Measurements from ENCODE around the gene CYP2R1.

Gene CYP2R1

GRCh38 chr11:14924318-14924717 lies 32.3 kb upstream of the CYP2R1 start:
- no peak overlapping the region for H3K9ac ChIP-seq (ENCODE audit: low read length)
- H3K27me3 ChIP-seq (ENCODE audit: insufficient read depth, low read length) = no peaks in the 10 kb centered on the region
- no peaks in the 10 kb centered on the region for H3F3A ChIP-seq (ENCODE audit: insufficient read depth, low read length)
- no peak for TF ChIP-seq CTCF (IDR thresholded peaks at IDR 0.05; ENCODE audit: low read length)
- no peak for TF ChIP-seq EZH2 (IDR thresholded peaks at IDR 0.05; ENCODE audit: borderline replicate concordance, low read length)
- H3K79me2 ChIP-seq (ENCODE audit: insufficient read depth, low read length) = no peaks in the 10 kb centered on the region
- H3K4me2 ChIP-seq (ENCODE audit: low read length) = no peak overlapping the region
- H3K36me3 ChIP-seq (ENCODE audit: insufficient read depth, low read length) = no peaks in the 10 kb centered on the region
- H3K27ac ChIP-seq (ENCODE audit: low read depth, low read length, poor library complexity, severe bottlenecking) = no peak overlapping the region
- no peaks in the 10 kb centered on the region for H4K20me1 ChIP-seq (ENCODE audit: insufficient read depth, low read length)
- H3K9me2 ChIP-seq (ENCODE audit: low read depth, low read length) = no peaks in the 10 kb centered on the region
- no peaks in the 10 kb centered on the region for H3K4me1 ChIP-seq (ENCODE audit: insufficient read depth, low read length, severe bottlenecking)
- no peaks in the 10 kb centered on the region for H3K9me3 ChIP-seq (ENCODE audit: low read length)
- H2AFZ ChIP-seq (ENCODE audit: low read length) = no peak overlapping the region
- no peak overlapping the region for H3K4me3 ChIP-seq (ENCODE audit: low read depth, low read length, poor library complexity, severe bottlenecking)

DNA sequence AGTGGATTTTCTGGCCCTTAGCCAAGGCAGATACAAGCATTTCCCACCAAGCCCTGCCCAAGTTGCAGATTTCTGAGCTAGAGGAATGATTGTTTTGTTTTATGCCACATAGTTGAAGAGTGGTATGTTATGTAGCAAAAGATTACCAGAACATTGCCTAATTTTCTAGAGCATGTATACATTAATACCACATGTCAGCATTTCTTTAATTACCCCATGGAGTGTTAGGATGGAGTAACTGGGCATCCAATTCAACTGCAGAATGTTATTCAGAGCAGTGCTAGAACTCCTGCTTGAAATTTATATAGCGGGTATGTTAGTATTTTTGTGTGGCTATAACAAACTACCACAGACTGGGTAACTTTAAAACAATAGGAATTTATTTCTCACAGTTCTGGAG lies 24.4 kb upstream of the CYP2R1 start:
- no peak for TF ChIP-seq EZH2 (IDR thresholded peaks at IDR 0.05; ENCODE audit: borderline replicate concordance, low read length)
- TF ChIP-seq CTCF (IDR thresholded peaks at IDR 0.05; ENCODE audit: low read length) = no peak

GRCh38 chr11:14914536-14914935 lies 22.5 kb upstream of the CYP2R1 start:
- H3K4me3 ChIP-seq (ENCODE audit: low read depth, low read length, poor library complexity, severe bottlenecking) = no peak overlapping the region
- no peaks in the 10 kb centered on the region for H4K20me1 ChIP-seq (ENCODE audit: insufficient read depth, low read length)
- no peak overlapping the region for H3K4me2 ChIP-seq (ENCODE audit: low read length)
- no peaks in the 10 kb centered on the region for H3K79me2 ChIP-seq (ENCODE audit: insufficient read depth, low read length)
- no peak overlapping the region for H2AFZ ChIP-seq (ENCODE audit: low read length)
- H3K9me3 ChIP-seq (ENCODE audit: low read length) = no peaks in the 10 kb centered on the region
- H3K9me2 ChIP-seq (ENCODE audit: low read depth, low read length) = no peaks in the 10 kb centered on the region
- no peak overlapping the region for H3K27ac ChIP-seq (ENCODE audit: low read depth, low read length, poor library complexity, severe bottlenecking)
- H3K36me3 ChIP-seq (ENCODE audit: insufficient read depth, low read length) = 0 out of 2 replicates have a peak, but pooled peaks cover 5% of the 10 kb centered on the region
- no peak overlapping the region for H3K9ac ChIP-seq (ENCODE audit: low read length)
- no peaks in the 10 kb centered on the region for H3K27me3 ChIP-seq (ENCODE audit: insufficient read depth, low read length)
- TF ChIP-seq CTCF (IDR thresholded peaks at IDR 0.05; ENCODE audit: low read length) (no peak), EZH2 (IDR thresholded peaks at IDR 0.05; ENCODE audit: borderline replicate concordance, low read length) (no peak)
- H3F3A ChIP-seq (ENCODE audit: insufficient read depth, low read length) = no peaks in the 10 kb centered on the region
- peaks cover 1% of the 10 kb centered on the region for H3K4me1 ChIP-seq (ENCODE audit: insufficient read depth, low read length, severe bottlenecking)

More for the DNA sequence above, 24.4 kb upstream of the CYP2R1 start:
- H3K9me3 ChIP-seq (ENCODE audit: low read length) = no peaks in the 10 kb centered on the region
- no peaks in the 10 kb centered on the region for H3K27me3 ChIP-seq (ENCODE audit: insufficient read depth, low read length)
- no peak overlapping the region for H3K4me2 ChIP-seq (ENCODE audit: low read length)
- no peaks in the 10 kb centered on the region for H3K9me2 ChIP-seq (ENCODE audit: low read depth, low read length)
- H2AFZ ChIP-seq (ENCODE audit: low read length) = no peak overlapping the region
- no peak overlapping the region for H3K4me3 ChIP-seq (ENCODE audit: low read depth, low read length, poor library complexity, severe bottlenecking)
- H3K9ac ChIP-seq (ENCODE audit: low read length) = no peak overlapping the region
- no peaks in the 10 kb centered on the region for H3F3A ChIP-seq (ENCODE audit: insufficient read depth, low read length)
- H3K79me2 ChIP-seq (ENCODE audit: insufficient read depth, low read length) = no peaks in the 10 kb centered on the region
- H3K27ac ChIP-seq (ENCODE audit: low read depth, low read length, poor library complexity, severe bottlenecking) = no peak overlapping the region
- 0 out of 2 replicates have a peak, but pooled peaks cover 5% of the 10 kb centered on the region for H3K36me3 ChIP-seq (ENCODE audit: insufficient read depth, low read length)
- no peaks in the 10 kb centered on the region for H3K4me1 ChIP-seq (ENCODE audit: insufficient read depth, low read length, severe bottlenecking)
- H4K20me1 ChIP-seq (ENCODE audit: insufficient read depth, low read length) = no peaks in the 10 kb centered on the region
